GM12878 (cell line): ENCODE data around the gene GSAP. TPM values are rescaled to one million over a fixed set of nuclear protein-coding genes. Genes with fewer than 3 reads are reported as not detected.

Experiments
- ATAC-seq: fragments of 200-7000 bp; cut with Tn5 transposase; 3 replicates; pipeline ENCODE4 v1.9.1; 2020; ENCODE audit warnings: mild to moderate bottlenecking, moderate library complexity
- BruUV-seq: library from RNA; stranded (reverse); fragments of 400-500 nt; replicated peaks from 2 replicates; lab custom pipeline; 2021; lab: Mats Ljungman, UMichigan
- CTCF ChIA-PET: fragments of 300-600 bp; sonication (Branson Sonifier 250); formaldehyde crosslinking; extraction: SDS; loops from one replicate; lab custom pipeline; 2021; ENCODE audit warnings: inconsistent platforms; lab: Yijun Ruan, JAX
- POLR2A ChIA-PET: fragments of 350-600 bp; formaldehyde crosslinking; extraction: SDS; loops from one replicate; lab custom pipeline; 2021; ENCODE audit warnings: inconsistent platforms; lab: Charles Lee
- RAD21 ChIA-PET: fragments of 300-600 bp; sonication (Branson Sonifier 250); formaldehyde crosslinking; loops from one replicate; lab custom pipeline; 2023; ENCODE audit warnings: antibody characterized with exemption; ENCODE audit not compliant: unreplicated experiment; lab: Charles Lee
- SMC1A ChIA-PET: fragments of 300-600 bp; sonication (Branson Sonifier 250); formaldehyde crosslinking; loops from one replicate; lab custom pipeline; 2023; ENCODE audit not compliant: unreplicated experiment, uncharacterized antibody; lab: Charles Lee
- DNase-seq: peaks from one replicate; pipeline ENCODE4 v3.0.0-alpha.2; 2011; ENCODE audit warnings: low read depth, low spot score
- FAIRE-seq: peaks from 3 replicates; lab custom pipeline; 2011; peaks lifted over from hg19 to GRCh38; lab: Jason Lieb, UNC
- H2AFZ ChIP-seq: 2 replicates; pipeline ENCODE4 v1.6.0; 2011; ENCODE audit warnings: low read depth, low read length, control low read depth; ENCODE audit not compliant: control insufficient read depth
- H3K27ac ChIP-seq: 2 replicates; pipeline ENCODE4 v1.5.1; 2011; ENCODE audit warnings: control low read depth; ENCODE audit not compliant: control insufficient read depth, insufficient read depth
- H3K27me3 ChIP-seq, 2 experiments: replicated peaks in 1 of 2; 2 replicates each; pipeline versions ENCODE4 v1.6.0 to v1.6.1; 2011; ENCODE audit warnings: low read length in 1 of 2; ENCODE audit not compliant: control insufficient read depth in 2 of 2, insufficient read depth in 2 of 2
- H3K36me3 ChIP-seq, 2 experiments: 2 replicates each; pipeline ENCODE4 v1.5.1; 2011; ENCODE audit warnings: low read length in 1 of 2; ENCODE audit not compliant: control insufficient read depth in 2 of 2, insufficient read depth in 2 of 2
- H3K4me1 ChIP-seq: 2 replicates; pipeline ENCODE4 v1.6.1; 2011; ENCODE audit warnings: mild to moderate bottlenecking, low read length, moderate library complexity, mixed read lengths; ENCODE audit not compliant: control insufficient read depth, insufficient read depth
- H3K4me2 ChIP-seq: 2 replicates; pipeline ENCODE4 v1.6.0; 2011; ENCODE audit warnings: control low read depth; ENCODE audit not compliant: control insufficient read depth, insufficient read depth
- H3K4me3 ChIP-seq: fragments of 200-600 bp; sonication (generic); 2 replicates; pipeline ENCODE4 v1.5.1; 2016
- H3K79me2 ChIP-seq: 2 replicates; pipeline ENCODE4 v1.6.0; 2011; ENCODE audit warnings: low read length; ENCODE audit not compliant: control insufficient read depth, insufficient read depth
- H3K9ac ChIP-seq: 2 replicates; pipeline ENCODE4 v1.8.0; 2011; ENCODE audit warnings: low read length, control low read depth, mixed read lengths; ENCODE audit not compliant: control insufficient read depth, insufficient read depth
- H3K9me3 ChIP-seq: replicated peaks from 3 replicates; pipeline ENCODE4 v1.5.1; 2011; ENCODE audit warnings: mild to moderate bottlenecking, low read length; ENCODE audit not compliant: control insufficient read depth, insufficient read depth
- H4K20me1 ChIP-seq: 2 replicates; pipeline ENCODE4 v1.6.0; 2011; ENCODE audit not compliant: control insufficient read depth, insufficient read depth
- CHD1 ChIP-seq: IDR thresholded peaks from 2 replicates; pipeline ENCODE4 v1.6.1; 2012; ENCODE audit warnings: low read depth, low read length, improper control_type of control experiment
- EZH2 ChIP-seq: IDR thresholded peaks from 2 replicates; pipeline ENCODE4 v1.6.1; 2012; ENCODE audit warnings: low read depth, mild to moderate bottlenecking, control low read depth, inconsistent platforms, low read length, borderline replicate concordance; ENCODE audit not compliant: control insufficient read depth
- PAX5 ChIP-seq: IDR thresholded peaks from 2 replicates; pipeline ENCODE4 v1.6.1; 2011; ENCODE audit warnings: low read depth, low read length, borderline replicate concordance
- RCOR1 ChIP-seq: conservative IDR thresholded peaks from 2 replicates; pipeline ENCODE4 v1.6.1; 2012; ENCODE audit warnings: low read depth, low read length, improper control_type of control experiment
- WGBS: methylation state at CpG from one replicate; pipeline ENCODE4 v1.1.6; 2016; ENCODE audit warnings: low lambda C conversion rate; ENCODE audit not compliant: insufficient replicate concordance, insufficient coverage; ENCODE audit errors: missing lambda C conversion rate; 5-methylcytosine and 5-hydroxymethylcytosine counted together
- in situ Hi-C: fragments of 300-500 bp; cut with MboI; formaldehyde crosslinking; loops from 9 replicates; pipeline ENCODE4 v1.14.3; 2018; ENCODE audit warnings: mixed read lengths
- intact Hi-C: fragments of 100-400 bp; cut with micrococcal nuclease; formaldehyde crosslinking; loops from one replicate; pipeline ENCODE4 v1.14.2; 2022; ENCODE audit not compliant: unreplicated experiment
- polyA plus RNA-seq, 11 experiments: library from polyadenylated mRNA; depleted of rRNA in 4 of 11; unstranded in 6 of 11; stranded (reverse) in 5 of 11; fragments of >200 nt; fragmentation: Nextera tagmentation in 4 of 11; fragmentation: Illumina TruSeq in 1 of 11; extraction: Ambion mirVana in 4 of 11; extraction: Trizol in 1 of 11; gene quantifications; 1 replicate in 1 of 11; 2 replicates in 10 of 11; pipeline versions ENCODE4 v1.2.1 to v1.2.3, GENCODE V29; 2011 to 2016; ENCODE audit warnings: inconsistent platforms in 2 of 11, missing spikeins in 2 of 11, low read depth in 1 of 11
- total RNA-seq, 4 experiments: library from RNA; depleted of rRNA in 3 of 4; stranded (reverse); fragments of >200 nt in 3 of 4; fragmentation: Illumina TruSeq in 1 of 4; extraction: Trizol in 1 of 4; gene quantifications; 2 replicates each; pipeline versions ENCODE4 v1.2.1 to v1.2.3, GENCODE V29; 2013 to 2021
- TF ChIP-seq, protein P1 (sequence below): fragments of 450-650 bp; IDR thresholded peaks from 2 replicates; pipeline ENCODE4 v1.6.1; 2017; ENCODE audit warnings: mild to moderate bottlenecking
- TF ChIP-seq, protein P2 (sequence below): IDR thresholded peaks from 2 replicates; pipeline ENCODE4 v1.6.1; 2012; ENCODE audit warnings: low read depth, low read length, improper control_type of control experiment

Gene GSAP
- total and polyA plus RNA-seq, 10 of the 15 experiments (the other 5 are each of a cell fraction or from before 2014, with no cell fraction given): 6.6 to 38.1 (median 21.8) TPM

DNA sequence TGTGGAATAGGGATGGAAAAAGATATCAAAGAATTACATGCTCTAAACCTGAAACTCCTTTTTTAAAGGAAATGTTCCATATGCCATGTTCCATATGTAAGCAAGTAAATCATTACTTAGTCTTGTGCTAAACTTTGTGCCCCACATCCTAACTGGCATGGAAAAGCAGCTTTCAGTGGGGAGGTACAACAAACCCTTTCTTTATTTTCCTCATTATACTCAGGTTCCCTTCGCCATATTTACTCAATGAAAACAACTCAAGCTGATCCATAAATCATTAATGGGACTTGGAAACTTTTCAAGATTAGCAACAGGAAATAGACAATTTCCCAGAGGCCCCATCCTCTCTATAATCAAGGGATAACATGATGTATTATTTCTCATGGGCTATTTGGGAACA is 56.0 kb downstream of the GSAP start:
- SMC1A ChIA-PET: interaction anchor here (1.4 kb wide), 1 partner anchor 10 kb away, joined by 4 read pairs; no protein-coding TSS in a partner anchor
- Histone ChIP-seq H3K9me3 (no peaks in the 10 kb centered on the region), H3K4me2 (no peak overlapping the region), H2AFZ (no peak overlapping the region), H4K20me1 (no peaks in the 10 kb centered on the region), H3K9ac (no peak overlapping the region)
- POLR2A ChIA-PET: no interaction called here
- FAIRE-seq: no peak
- intact Hi-C loops: no loop called here
- WGBS: 87% methylated on average over 1 of the region's 1 CpG
- no peak for DNase-seq
- no TSS peak for BruUV-seq
- no peak for ATAC-seq
- TF ChIP-seq, protein P1, sequence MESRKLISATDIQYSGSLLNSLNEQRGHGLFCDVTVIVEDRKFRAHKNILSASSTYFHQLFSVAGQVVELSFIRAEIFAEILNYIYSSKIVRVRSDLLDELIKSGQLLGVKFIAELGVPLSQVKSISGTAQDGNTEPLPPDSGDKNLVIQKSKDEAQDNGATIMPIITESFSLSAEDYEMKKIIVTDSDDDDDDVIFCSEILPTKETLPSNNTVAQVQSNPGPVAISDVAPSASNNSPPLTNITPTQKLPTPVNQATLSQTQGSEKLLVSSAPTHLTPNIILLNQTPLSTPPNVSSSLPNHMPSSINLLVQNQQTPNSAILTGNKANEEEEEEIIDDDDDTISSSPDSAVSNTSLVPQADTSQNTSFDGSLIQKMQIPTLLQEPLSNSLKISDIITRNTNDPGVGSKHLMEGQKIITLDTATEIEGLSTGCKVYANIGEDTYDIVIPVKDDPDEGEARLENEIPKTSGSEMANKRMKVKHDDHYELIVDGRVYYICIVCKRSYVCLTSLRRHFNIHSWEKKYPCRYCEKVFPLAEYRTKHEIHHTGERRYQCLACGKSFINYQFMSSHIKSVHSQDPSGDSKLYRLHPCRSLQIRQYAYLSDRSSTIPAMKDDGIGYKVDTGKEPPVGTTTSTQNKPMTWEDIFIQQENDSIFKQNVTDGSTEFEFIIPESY: no peak
- TF ChIP-seq, protein P2, sequence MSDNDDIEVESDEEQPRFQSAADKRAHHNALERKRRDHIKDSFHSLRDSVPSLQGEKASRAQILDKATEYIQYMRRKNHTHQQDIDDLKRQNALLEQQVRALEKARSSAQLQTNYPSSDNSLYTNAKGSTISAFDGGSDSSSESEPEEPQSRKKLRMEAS: no peak
- TF ChIP-seq EZH2: no peak
- no peak for TF ChIP-seq PAX5
- no peak for TF ChIP-seq RCOR1
- no peak for TF ChIP-seq CHD1
- TF ChIP-seq, all 136 proteins: peak for 0
- ChIA-PET CTCF (interaction anchor here (0.8 to 0.9 kb wide), 2 partner anchors 9 to 20 kb away, joined by 3 read pairs; no protein-coding TSS in a partner anchor), RAD21 (no interaction called here)
- Histone ChIP-seq H3K36me3 (0 out of 4 replicates have a peak, but pooled peaks cover 0 to 3% of the 10 kb centered on the region in 2 experiments), H3K4me1 (no peaks in the 10 kb centered on the region), H3K27me3 (no peaks in the 10 kb centered on the region), H3K4me3 (no peak overlapping the region), H3K27ac (no peak overlapping the region), H3K79me2 (no peaks in the 10 kb centered on the region)
- in situ Hi-C loops: no loop called here
